Mesothelial cell of epicardium (in vitro differentiated cells): Measurements from ENCODE around the gene SLC12A6. TPM values are rescaled to one million over a fixed set of nuclear protein-coding genes. Genes with fewer than 3 reads are reported as not detected.

ENCODE experiments used
- DNase-seq, 2 experiments: peaks; one replicate each; pipeline ENCODE4 v3.0.0; 2021; ENCODE audit warnings: low spot score in 2 of 2; ENCODE audit not compliant: unreplicated experiment in 2 of 2
- H3K27ac Mint-ChIP-seq: 2 replicates; pipeline ENCODE4 v1.8.0; 2021; ENCODE audit warnings: mixed read lengths
- H3K27me3 Mint-ChIP-seq: 2 replicates; pipeline ENCODE4 v1.8.0; 2021; ENCODE audit warnings: low read depth, mixed read lengths
- H3K36me3 Mint-ChIP-seq: 2 replicates; pipeline ENCODE4 v1.8.0; 2021; ENCODE audit warnings: mixed read lengths
- H3K4me1 Mint-ChIP-seq: 2 replicates; pipeline ENCODE4 v1.8.0; 2021; ENCODE audit warnings: mixed read lengths
- H3K4me3 Mint-ChIP-seq: 2 replicates; pipeline ENCODE4 v1.8.0; 2021; ENCODE audit warnings: mild to moderate bottlenecking, moderate library complexity, mixed read lengths
- H3K9me3 Mint-ChIP-seq: 2 replicates; pipeline ENCODE4 v1.8.0; 2021; ENCODE audit warnings: mixed read lengths
- total RNA-seq: library from RNA; stranded (reverse); gene quantifications from 3 replicates; pipeline ENCODE4 v1.2.1, GENCODE V29; 2021
- TF ChIP-seq, protein P1 (sequence below): fragments of 200-600 bp; sonication (generic); IDR thresholded peaks from one replicate; pipeline ENCODE4 v1.5.0; 2021; ENCODE audit warnings: antibody characterized with exemption; ENCODE audit not compliant: unreplicated experiment

Gene SLC12A6
- total RNA-seq, 1 donor from 2014 or later, result 23.7 TPM

DNA sequence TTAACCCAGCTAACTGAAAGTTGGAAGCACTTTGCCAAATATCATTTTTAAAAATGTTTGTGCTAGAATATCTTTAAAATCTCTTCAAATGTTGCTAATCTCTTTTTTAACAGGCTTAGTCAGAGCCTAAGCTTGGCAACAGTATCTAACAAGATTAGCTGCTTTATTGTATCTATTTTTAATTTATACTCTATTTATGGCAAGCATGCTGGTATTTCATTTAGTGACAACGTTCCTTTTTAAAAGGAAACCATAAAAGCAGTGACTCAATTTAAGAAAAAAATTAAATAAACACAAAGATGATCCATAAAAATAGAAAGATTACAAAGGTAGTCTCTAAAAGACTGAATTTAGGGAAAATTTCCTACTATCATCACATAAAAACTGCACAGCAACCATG is 40.5 kb downstream of the SLC12A6 start:
- H3K4me3 Mint-ChIP-seq, result no peak overlapping the region
- TF ChIP-seq, protein P1, sequence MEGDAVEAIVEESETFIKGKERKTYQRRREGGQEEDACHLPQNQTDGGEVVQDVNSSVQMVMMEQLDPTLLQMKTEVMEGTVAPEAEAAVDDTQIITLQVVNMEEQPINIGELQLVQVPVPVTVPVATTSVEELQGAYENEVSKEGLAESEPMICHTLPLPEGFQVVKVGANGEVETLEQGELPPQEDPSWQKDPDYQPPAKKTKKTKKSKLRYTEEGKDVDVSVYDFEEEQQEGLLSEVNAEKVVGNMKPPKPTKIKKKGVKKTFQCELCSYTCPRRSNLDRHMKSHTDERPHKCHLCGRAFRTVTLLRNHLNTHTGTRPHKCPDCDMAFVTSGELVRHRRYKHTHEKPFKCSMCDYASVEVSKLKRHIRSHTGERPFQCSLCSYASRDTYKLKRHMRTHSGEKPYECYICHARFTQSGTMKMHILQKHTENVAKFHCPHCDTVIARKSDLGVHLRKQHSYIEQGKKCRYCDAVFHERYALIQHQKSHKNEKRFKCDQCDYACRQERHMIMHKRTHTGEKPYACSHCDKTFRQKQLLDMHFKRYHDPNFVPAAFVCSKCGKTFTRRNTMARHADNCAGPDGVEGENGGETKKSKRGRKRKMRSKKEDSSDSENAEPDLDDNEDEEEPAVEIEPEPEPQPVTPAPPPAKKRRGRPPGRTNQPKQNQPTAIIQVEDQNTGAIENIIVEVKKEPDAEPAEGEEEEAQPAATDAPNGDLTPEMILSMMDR, result no peak
- no peaks in the 10 kb centered on the region for H3K4me1 Mint-ChIP-seq
- DNase-seq, result no peak
- H3K36me3 Mint-ChIP-seq, result peaks cover 8% of the 10 kb centered on the region
- no peak overlapping the region for H3K27ac Mint-ChIP-seq
- H3K27me3 Mint-ChIP-seq, result no peaks in the 10 kb centered on the region
- H3K9me3 Mint-ChIP-seq, result no peaks in the 10 kb centered on the region

DNA sequence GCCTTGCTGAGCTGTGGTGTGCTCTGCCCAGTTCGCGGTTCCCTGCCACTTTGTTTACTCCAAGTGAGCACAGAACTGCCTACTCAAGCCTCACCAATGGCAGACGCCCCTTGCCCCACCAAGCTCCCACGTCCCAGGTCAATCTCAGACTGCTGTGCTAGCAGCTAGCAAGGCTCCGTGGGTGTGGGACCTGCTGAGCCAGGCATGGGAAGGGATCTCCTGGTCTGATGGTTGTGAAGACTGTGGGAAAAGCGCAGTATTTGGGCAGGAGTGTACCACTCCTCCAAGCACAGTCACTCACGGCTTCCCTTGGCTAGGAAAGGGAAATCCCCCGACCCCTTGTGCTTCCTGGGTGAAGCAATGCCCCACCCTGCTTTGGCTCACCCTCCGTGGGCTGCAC is 45.0 kb downstream of the SLC12A6 start:
- Mint-ChIP-seq H3K9me3 (peaks cover 26% of the 10 kb centered on the region), H3K36me3 (peaks cover 17% of the 10 kb centered on the region), H3K27me3 (peaks cover 2% of the 10 kb centered on the region), H3K27ac (no peak overlapping the region), H3K4me1 (no peaks in the 10 kb centered on the region), H3K4me3 (no peak overlapping the region)
- TF ChIP-seq, protein P1, result no peak
- DNase-seq, result no peak

GRCh38 chr15:34284937-34285336 is 52.6 kb downstream of the SLC12A6 start:
- DNase-seq, result no peak
- Mint-ChIP-seq H3K4me1 (no peaks in the 10 kb centered on the region), H3K27me3 (no peaks in the 10 kb centered on the region), H3K9me3 (peaks cover 22% of the 10 kb centered on the region), H3K4me3 (no peak overlapping the region), H3K36me3 (peaks cover 5% of the 10 kb centered on the region), H3K27ac (no peak overlapping the region)
- TF ChIP-seq, protein P1, result no peak

DNA sequence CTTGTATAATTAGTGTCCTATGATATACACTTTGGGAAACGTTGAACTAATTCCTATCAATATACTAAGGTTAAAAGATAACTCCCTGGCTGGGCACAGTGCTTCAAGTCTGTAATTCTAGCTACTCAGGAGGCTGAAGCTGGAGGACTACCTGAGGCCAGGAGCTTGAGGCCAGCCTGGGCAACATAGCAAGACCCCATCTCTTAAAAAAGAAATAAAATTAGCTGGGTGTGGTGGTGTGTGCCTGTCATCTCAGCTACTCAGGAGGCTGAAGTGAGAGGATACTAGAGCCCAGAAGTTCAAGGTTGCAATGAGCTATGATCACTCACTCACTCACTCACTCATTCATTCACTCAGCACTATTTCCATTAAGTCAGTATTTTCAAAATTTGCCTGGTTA is 55.2 kb downstream of the SLC12A6 start:
- Mint-ChIP-seq H3K27me3 (no peaks in the 10 kb centered on the region), H3K4me1 (no peaks in the 10 kb centered on the region), H3K9me3 (peaks cover 9% of the 10 kb centered on the region), H3K27ac (no peak overlapping the region), H3K36me3 (peaks cover 4% of the 10 kb centered on the region), H3K4me3 (no peak overlapping the region)
- DNase-seq, result no peak
- TF ChIP-seq, protein P1, result no peak

DNA sequence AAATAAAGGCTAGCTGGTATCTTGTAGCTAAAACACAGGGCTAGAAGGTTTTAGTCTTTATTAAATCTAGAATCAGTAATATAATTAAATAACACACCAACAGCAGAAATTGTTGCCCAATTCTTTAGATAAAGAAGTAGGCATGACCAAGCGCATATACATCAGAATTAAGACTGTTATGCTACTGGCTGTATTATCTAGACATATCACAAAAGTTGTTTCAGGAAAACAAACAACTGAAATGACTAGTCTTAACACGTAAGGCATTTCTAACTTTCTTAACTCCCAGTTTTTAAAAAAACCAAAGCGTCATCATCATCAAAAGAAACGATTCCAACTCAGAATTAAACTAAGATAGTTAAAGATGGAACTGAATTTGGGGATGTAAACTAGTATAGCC is 57.4 kb downstream of the SLC12A6 start:
- TF ChIP-seq, protein P1, result no peak
- H3K9me3 Mint-ChIP-seq, result peaks cover 9% of the 10 kb centered on the region
- H3K4me3 Mint-ChIP-seq, result no peak overlapping the region
- no peaks in the 10 kb centered on the region for H3K4me1 Mint-ChIP-seq
- peaks cover 4% of the 10 kb centered on the region for H3K36me3 Mint-ChIP-seq
- H3K27ac Mint-ChIP-seq, result no peak overlapping the region
- H3K27me3 Mint-ChIP-seq, result no peaks in the 10 kb centered on the region
- no peak for DNase-seq

DNA sequence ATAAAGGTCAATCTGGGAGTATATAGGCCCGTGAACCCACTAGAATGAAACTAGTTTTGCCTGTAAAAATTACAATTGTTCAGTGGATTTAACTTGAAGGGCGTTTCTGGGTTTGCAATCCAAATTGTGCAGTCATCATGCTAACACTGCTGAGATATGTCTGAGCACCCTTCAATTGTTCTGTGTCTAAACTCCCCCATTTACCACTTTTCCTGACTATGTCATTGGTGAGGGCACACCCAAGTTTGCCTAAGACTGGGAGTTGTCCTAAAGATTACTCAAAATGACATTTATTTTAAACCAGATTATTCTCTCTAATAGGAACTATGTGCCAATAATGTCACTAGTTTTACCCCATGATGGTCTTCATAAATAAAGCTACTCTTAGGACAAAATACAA is 58.2 kb downstream of the SLC12A6 start:
- TF ChIP-seq, protein P1, result no peak
- Mint-ChIP-seq H3K4me3 (no peak overlapping the region), H3K4me1 (no peaks in the 10 kb centered on the region), H3K36me3 (peaks cover 4% of the 10 kb centered on the region), H3K27me3 (no peaks in the 10 kb centered on the region), H3K9me3 (peaks cover 9% of the 10 kb centered on the region), H3K27ac (no peak overlapping the region)
- no peak for DNase-seq
